ENCODE results near the gene PKP1.

The PKP1 gene

GRCh38 chr1:201290551-201290950 is 7.2 kb downstream of the PKP1 start:
- H3K4me3 ChIP-seq (ENCODE audit: low read depth, low read length) = no peak overlapping the region
- TF ChIP-seq CTCF (IDR thresholded peaks at IDR 0.05; ENCODE audit: low read depth, low read length) = no peak

GRCh38 chr1:201291916-201292315 is 8.6 kb downstream of the PKP1 start:
- H3K4me3 ChIP-seq (ENCODE audit: low read depth, low read length) = no peak overlapping the region
- no peak for TF ChIP-seq CTCF (IDR thresholded peaks at IDR 0.05; ENCODE audit: low read depth, low read length)

GRCh38 chr1:201294876-201295275 is 11.6 kb downstream of the PKP1 start:
- H3K4me3 ChIP-seq (ENCODE audit: low read depth, low read length) = no peak overlapping the region
- TF ChIP-seq CTCF (IDR thresholded peaks at IDR 0.05; ENCODE audit: low read depth, low read length) = no peak

GRCh38 chr1:201295346-201295745 is 12.0 kb downstream of the PKP1 start:
- TF ChIP-seq CTCF (IDR thresholded peaks at IDR 0.05; ENCODE audit: low read depth, low read length) = no peak
- no peak overlapping the region for H3K4me3 ChIP-seq (ENCODE audit: low read depth, low read length)

GRCh38 chr1:201295861-201296260 is 12.6 kb downstream of the PKP1 start:
- no peak for TF ChIP-seq CTCF (IDR thresholded peaks at IDR 0.05; ENCODE audit: low read depth, low read length)
- no peak overlapping the region for H3K4me3 ChIP-seq (ENCODE audit: low read depth, low read length)

- H3K4me3 ChIP-seq (ENCODE audit: low read depth, low read length) = no peak overlapping the region
- no peak for TF ChIP-seq CTCF (IDR thresholded peaks at IDR 0.05; ENCODE audit: low read depth, low read length)
These were observed 13.0 kb downstream of the PKP1 start for GRCh38 chr1:201296352-201296751.

- H3K4me3 ChIP-seq (ENCODE audit: low read depth, low read length) = no peak overlapping the region
These were observed 15.4 kb downstream of the PKP1 start for GRCh38 chr1:201298396-201299381.

More at GRCh38 chr1:201298396-201299381, 15.4 kb downstream of the PKP1 start:
- no peak for TF ChIP-seq CTCF (IDR thresholded peaks at IDR 0.05; ENCODE audit: low read depth, low read length)
